Activated CD8-positive, alpha-beta memory T cell treated with anti-CD3 and anti-CD28 coated beads for 1 hour (primary cell): ENCODE data around the gene ARHGAP27.

Experiments
- DNase-seq, 2 donors: peaks; one replicate each; pipeline ENCODE4 v3.0.0-alpha.2; 2020; ENCODE audit warnings: low read depth in 1 of 2; ENCODE audit errors: extremely low read depth in 1 of 2

ARHGAP27 gene

GRCh38 chr17:45388604-45389325 lies 43.9 kb downstream of the ARHGAP27 start:
- DNase-seq = no peak

DNA sequence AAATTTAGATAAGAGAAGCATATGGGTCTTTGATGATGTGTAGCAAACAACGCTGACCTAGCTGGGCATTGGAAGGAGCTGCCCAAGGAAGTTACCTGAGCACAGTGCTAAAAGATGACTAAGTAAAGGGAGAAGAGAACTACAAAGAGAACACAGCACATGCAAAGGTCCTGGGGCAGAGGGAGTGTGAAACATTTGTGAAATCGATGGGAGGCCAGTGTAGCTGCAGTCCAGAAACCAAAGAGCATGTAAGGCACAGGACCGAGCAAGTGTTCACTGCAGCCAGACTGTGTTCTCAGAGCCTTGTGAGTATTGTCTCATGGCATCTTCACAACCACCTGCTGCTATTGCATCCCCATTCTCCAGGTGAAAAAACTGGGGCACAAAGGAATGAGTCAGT lies 44.9 kb downstream of the ARHGAP27 start:
- DNase-seq = no peak

- DNase-seq = no peak
These were observed 46.5 kb downstream of the ARHGAP27 start for GRCh38 chr17:45386178-45386577.

DNA sequence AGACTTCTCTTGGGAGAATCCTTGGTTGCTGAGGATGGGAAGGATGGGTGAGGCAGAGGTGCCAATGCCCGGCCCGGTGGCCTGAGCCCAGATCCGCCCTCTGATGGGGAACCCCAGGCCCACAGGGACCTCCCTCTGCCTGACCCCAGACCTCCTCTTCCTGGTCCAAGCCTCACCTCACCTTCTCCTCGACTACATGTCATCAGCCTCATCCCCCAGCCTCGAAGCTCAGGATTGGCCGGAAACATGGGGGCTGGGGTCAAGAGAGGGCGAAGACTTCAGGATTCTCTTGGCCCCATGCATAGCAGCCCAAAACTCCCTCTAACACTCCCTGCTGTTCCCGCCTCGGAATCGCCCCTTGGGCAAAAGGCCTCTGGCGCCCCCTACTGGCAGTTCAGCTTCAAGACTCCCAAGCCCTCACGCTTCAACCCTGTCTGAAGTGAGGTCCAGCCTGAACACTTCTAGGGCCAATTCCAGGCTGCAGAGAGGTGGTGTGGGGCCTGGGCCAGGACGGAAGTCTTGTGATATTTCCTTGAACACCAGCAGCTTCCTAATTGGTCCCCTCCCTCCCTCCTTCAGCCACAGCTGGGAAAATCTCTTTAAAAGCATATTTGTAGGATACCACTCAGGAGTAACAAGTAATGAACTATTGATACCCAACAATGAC lies 47.2 kb downstream of the ARHGAP27 start:
- DNase-seq = peak; percentile 74 to 87

DNA sequence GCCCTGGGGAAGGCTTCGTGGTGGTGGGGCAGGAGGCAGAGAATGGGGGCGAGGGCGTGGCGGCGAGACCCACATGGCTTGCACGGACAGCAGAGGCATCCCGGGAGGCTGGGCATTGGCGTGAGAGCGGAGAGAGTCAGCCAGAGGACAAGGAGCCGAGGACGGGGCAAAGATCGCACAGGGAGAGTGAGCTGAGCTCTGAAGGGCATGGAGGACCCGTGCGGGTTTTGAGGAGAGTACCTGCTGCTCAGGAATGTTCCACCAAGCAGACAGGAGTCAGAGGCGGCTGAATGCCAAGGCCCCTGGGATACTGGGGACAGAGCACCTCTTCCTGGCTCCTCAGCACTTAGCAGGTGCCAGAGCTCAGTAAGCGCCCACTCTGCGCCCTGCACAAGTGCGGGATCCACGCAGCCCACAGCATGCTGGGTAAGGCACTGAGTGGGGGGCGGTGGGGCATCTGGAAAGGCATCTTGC lies 47.8 kb downstream of the ARHGAP27 start:
- no peak for DNase-seq

- no peak for DNase-seq
These were observed 48.5 kb downstream of the ARHGAP27 start for GRCh38 chr17:45384047-45384788.

DNA sequence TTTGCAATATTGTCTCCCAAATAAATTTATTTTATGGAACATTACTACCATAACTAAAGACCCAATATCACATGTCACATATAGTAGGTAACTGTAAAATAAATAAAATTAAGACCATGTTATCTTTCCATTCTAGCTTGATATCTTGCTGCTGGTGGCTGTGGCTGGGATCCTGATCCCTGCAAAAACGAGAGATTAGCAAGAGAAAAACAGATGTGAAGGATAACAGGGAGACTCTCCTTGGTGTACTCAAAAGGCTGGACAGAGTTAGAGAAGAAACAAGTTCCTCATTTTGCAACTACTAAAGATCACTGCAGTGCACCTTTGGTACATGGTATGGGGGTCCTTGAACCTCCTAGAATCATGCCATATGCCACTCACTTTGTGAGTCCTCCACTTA lies 49.7 kb downstream of the ARHGAP27 start:
- DNase-seq = no peak

GRCh38 chr17:45382226-45382625 lies 50.4 kb downstream of the ARHGAP27 start:
- no peak for DNase-seq

GRCh38 chr17:45380991-45381390 lies 51.7 kb downstream of the ARHGAP27 start:
- no peak for DNase-seq

DNA sequence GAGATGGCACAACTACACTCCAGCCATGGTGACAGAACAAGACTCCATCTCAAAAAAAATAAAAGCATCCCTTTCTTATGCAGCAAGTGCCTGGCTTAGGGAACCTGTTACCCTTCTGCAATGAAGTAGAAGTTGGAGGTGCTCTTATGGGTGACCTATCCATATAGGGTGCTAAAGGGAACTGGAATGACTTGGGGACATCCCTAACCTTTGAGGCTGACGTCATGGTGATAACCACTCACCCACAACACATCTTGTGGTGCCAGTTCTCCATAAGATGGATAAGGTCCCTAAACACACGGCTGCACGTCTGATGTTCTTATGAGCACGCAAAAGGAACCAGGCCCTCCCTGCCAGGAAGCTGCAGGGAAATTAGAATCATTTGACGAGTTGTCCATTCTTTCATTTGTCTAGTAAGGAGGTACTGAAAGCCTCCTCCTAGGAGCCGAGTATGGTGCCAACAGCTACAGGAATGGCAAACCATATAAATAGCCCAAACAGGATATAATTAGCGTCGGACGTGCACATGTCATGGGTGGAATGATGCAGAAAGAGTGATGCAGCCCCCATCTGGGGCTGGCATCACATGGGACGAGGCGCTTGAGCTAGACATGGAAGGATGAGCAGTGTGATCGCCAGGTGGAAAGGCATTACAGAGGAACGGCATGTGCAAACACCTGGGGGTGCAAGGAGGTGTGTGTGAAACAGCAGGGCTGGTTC lies 52.5 kb downstream of the ARHGAP27 start:
- no peak for DNase-seq

DNA sequence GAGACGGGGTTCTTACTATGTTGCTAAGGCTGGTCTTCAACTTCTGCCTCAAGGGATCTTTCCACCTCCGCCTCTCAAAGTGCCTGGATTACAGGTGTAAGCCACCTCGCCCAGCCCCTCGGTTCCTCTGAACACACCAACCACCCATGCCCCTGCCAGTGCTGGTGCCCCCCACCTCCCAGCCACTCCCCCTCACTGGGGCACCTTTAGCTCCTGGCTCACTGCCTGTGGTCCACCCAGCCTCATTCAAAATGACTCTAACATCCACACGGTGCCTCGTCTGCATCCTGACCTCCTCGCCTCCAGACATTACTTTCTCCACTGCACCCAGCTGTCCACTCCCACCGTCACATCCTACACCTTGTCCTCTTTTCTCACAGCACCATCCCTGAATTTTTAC lies 55.3 kb downstream of the ARHGAP27 start:
- DNase-seq = no peak

DNA sequence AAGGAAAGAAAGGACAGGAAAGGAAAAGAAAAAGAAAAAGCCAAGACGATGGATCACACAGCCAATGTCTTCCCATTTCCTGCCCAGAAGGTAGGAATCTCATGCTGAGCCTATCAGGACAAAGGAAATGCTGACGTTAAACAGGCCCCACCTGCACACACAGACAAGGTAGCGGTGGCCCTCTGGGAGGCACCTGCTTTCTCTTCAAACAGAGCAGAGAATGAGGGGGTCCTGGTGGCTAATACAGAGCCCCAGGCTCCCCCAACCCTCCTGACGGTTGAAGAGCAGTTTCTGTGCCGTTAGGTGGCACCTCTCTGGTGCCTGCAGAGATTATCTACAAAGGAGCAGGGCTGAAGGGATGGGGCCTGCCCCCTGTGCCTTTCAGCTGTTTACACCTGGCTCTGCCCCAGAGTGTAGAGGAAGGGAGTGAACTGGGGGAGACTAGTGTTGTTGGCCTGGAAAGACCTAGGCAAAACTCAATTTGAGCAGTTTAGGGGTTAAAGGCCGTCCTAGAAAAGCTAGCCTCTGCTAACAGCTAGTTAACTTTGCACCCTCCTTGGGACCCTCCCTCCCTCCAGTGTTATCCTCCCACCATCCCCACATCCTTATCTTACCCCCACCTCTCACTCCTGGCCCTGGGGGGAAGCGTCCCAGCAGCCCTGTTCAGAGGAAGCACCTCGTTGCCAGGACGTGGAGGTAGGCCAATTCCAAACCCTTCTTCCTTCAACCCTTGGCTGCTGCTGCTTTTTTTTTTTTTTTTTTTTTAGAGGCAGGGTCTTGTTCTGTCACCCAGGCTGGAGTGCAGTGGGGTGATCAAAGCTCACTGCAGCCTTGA lies 56.3 kb downstream of the ARHGAP27 start:
- no peak for DNase-seq

DNA sequence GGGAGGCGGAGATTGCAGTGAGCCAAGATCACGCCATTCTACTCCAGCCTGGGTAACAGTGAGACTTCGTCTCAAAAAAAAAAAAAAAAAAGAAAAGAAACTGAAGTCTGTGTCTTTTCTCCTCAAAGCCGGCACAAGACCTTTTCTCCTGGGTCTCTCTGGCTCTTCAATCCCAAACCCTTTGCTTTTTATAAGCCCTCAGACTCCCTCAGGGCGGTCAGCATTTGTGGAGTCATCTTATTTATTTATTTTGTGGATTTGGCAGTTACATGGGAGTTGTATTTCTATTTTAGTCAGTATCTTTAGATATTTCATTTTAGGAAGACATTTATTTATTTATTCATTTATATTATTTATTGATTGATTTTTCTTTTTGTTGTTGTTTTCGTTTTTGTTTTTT lies 58.2 kb downstream of the ARHGAP27 start:
- no peak for DNase-seq

DNA sequence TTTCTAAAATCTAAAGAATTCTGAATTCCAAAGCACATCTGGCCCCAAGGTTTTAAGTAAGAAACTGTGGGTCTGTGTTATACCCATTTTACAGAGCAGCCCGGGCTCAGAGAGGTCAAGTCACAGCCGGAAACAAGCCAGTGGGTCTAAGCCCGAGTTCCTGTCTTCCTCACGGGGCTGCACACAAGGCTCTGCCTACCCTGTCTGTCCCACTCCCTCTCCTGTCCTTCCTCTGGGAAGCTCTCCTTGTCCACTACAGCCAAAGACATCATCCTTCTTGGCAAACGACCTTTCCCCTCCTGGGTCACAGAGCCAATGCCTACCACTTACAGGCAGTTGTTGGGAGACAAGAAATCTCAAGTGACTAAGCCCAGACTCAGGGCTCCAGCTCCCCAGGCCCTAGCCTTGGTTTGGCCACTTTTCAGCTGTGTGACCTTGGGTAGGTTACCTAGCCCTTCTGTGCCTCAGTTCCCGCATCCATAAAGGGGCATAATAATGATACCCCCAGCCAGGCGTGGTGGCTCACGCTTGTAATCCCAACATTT lies 60.3 kb downstream of the ARHGAP27 start:
- no peak for DNase-seq

- no peak for DNase-seq
These were observed 61.0 kb downstream of the ARHGAP27 start for GRCh38 chr17:45371414-45372324.

DNA sequence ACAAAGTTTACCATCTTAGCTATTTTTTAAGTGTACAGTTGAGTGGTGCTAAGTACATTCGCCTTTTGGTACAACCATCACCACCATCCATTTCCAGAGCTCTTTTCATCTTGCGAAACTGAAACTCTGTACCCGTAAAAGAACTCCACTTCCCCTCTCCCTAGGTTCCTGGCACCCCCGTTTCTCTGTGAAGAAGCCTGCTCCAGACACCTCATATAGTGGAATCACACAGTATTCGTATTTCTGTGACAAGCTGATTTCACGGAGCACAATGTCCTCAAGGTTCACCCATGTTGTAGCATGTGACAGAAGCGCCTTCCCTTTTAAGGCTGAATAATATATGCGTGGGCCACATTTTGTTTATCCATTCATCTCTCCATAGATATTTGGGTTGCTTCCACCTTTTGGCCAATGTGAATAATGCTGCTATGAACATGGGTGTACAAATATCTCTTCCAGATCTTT lies 61.7 kb downstream of the ARHGAP27 start:
- no peak for DNase-seq

DNA sequence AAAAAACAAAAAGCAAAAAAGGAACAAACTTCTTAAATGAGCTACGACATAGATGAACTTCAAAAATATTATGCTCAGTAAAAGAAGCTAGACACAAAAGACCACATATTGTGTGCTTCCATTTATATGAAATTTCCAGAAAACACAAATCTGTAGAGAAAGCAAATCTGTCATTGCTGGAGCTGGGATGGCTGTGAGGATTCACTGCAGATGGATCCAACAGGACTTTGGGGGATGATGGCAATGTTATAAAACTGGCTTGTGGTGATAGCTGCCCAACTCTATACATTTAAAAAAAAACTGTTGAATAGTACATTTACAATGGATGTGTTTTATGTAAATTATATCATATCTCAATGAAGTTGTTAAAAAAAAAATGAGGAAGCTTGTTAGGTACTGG lies 63.2 kb downstream of the ARHGAP27 start:
- DNase-seq = no peak

GRCh38 chr17:45368651-45369050 lies 64.0 kb downstream of the ARHGAP27 start:
- DNase-seq = no peak

- no peak for DNase-seq
These were observed 65.5 kb downstream of the ARHGAP27 start for GRCh38 chr17:45367216-45367615.
